Vagina (tissue), 2 donors: ENCODE measurements around the gene BCKDHA. TPM values are rescaled to one million over a fixed set of nuclear protein-coding genes. Genes with fewer than 3 reads are reported as not detected.
A peak's percentile ranks its signal among the peaks of the same experiment; 100 is the strongest.

Experiments
- DNase-seq, 2 donors: peaks; one replicate each; pipeline ENCODE4 v3.0.0-alpha.2; 2017; ENCODE audit errors: extremely low spot score in 2 of 2
- H3K27ac ChIP-seq: fragments of 200-600 bp; sonication (generic); one replicate; pipeline ENCODE4 v1.5.1; 2019
- H3K27me3 ChIP-seq: fragments of 200-600 bp; sonication (generic); one replicate; pipeline ENCODE4 v1.5.1; 2019
- H3K36me3 ChIP-seq, 2 donors: fragments of 200-600 bp; sonication (generic); one replicate each; pipeline ENCODE4 v1.5.1; 2017 to 2019
- H3K4me1 ChIP-seq: fragments of 200-600 bp; sonication (generic); one replicate; pipeline ENCODE4 v1.5.1; 2019
- H3K4me3 ChIP-seq, 2 donors: fragments of 200-600 bp; sonication (generic); 1 replicate in 1 of 2; 2 replicates in 1 of 2; pipeline ENCODE4 v1.5.1; 2016 to 2019
- H3K9me3 ChIP-seq: fragments of 200-600 bp; sonication (generic); one replicate; pipeline ENCODE4 v1.5.1; 2019
- POLR2A ChIP-seq, 2 donors: fragments of 450-650 bp; IDR thresholded peaks; one replicate each; pipeline ENCODE4 v1.6.1; 2017; ENCODE audit warnings: antibody characterized with exemption in 2 of 2, mild to moderate bottlenecking in 2 of 2, moderate library complexity in 2 of 2
- POLR2AphosphoS5 ChIP-seq, 2 donors: sonication (generic); formaldehyde crosslinking; IDR thresholded peaks; one replicate each; pipeline ENCODE4 v1.9.0; 2017; ENCODE audit warnings: antibody characterized with exemption in 2 of 2, mild to moderate bottlenecking in 2 of 2, low read depth in 1 of 2; ENCODE audit not compliant: insufficient read depth in 1 of 2
- intact Hi-C: fragments of 100-400 bp; cut with DNase I; formaldehyde crosslinking; loops from one replicate; pipeline ENCODE4 v1.15.1; 2023
- total RNA-seq: library from RNA; depleted of rRNA; stranded (reverse); fragments of >200 nt; gene quantifications from one replicate; pipeline ENCODE4 v1.2.3, GENCODE V29; 2016
- TF ChIP-seq, protein P1 (sequence below), 3 experiments: fragments of 450-650 bp in 2 of 3; fragments of 200-600 bp in 1 of 3; sonication (generic) in 1 of 3; IDR thresholded peaks; one replicate each; pipeline ENCODE4 v1.5.1; 2017 to 2019; ENCODE audit warnings: antibody characterized with exemption in 3 of 3, mild to moderate bottlenecking in 2 of 3, moderate library complexity in 2 of 3

Gene BCKDHA
- total RNA-seq, 1 donor from 2014 or later = 68.5 TPM

DNA sequence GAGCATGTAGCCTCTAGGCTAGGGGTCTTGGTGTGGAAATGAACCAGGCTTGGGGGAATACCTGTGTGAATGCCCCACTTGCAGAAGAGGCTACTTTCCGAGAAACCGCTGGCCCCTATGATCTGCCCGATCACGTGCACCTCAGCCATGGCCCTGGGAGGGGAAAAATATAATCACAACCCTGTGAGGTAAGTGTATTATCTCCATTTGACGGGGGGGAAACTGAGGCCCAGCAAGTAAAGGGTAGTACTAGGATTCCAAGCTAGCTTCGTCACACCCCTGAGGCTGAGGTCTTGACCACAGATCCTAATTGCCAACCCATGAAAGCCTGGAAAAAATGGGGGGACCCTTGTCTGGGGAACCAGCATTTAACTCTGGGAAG lies 34.3 kb upstream of the BCKDHA start:
- Histone ChIP-seq H3K27ac (peak overlapping the region; percentile 97), H3K27me3 (no peaks in the 10 kb centered on the region), H3K4me3 (peak overlapping the region; percentile 60 to 86), H3K9me3 (no peaks in the 10 kb centered on the region), H3K36me3 (no peaks in the 10 kb centered on the region), H3K4me1 (peaks cover 23% of the 10 kb centered on the region)
- intact Hi-C loops = no loop called here
- TF ChIP-seq POLR2AphosphoS5 (IDR thresholded peaks at IDR 0.05; ENCODE audit: insufficient read depth in 1 of 2, low read depth in 1 of 2) (no peak), POLR2A (IDR thresholded peaks at IDR 0.05) (no peak)
- TF ChIP-seq, protein P1, sequence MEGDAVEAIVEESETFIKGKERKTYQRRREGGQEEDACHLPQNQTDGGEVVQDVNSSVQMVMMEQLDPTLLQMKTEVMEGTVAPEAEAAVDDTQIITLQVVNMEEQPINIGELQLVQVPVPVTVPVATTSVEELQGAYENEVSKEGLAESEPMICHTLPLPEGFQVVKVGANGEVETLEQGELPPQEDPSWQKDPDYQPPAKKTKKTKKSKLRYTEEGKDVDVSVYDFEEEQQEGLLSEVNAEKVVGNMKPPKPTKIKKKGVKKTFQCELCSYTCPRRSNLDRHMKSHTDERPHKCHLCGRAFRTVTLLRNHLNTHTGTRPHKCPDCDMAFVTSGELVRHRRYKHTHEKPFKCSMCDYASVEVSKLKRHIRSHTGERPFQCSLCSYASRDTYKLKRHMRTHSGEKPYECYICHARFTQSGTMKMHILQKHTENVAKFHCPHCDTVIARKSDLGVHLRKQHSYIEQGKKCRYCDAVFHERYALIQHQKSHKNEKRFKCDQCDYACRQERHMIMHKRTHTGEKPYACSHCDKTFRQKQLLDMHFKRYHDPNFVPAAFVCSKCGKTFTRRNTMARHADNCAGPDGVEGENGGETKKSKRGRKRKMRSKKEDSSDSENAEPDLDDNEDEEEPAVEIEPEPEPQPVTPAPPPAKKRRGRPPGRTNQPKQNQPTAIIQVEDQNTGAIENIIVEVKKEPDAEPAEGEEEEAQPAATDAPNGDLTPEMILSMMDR (IDR thresholded peaks at IDR 0.05) = no peak
- DNase-seq = no peak

DNA sequence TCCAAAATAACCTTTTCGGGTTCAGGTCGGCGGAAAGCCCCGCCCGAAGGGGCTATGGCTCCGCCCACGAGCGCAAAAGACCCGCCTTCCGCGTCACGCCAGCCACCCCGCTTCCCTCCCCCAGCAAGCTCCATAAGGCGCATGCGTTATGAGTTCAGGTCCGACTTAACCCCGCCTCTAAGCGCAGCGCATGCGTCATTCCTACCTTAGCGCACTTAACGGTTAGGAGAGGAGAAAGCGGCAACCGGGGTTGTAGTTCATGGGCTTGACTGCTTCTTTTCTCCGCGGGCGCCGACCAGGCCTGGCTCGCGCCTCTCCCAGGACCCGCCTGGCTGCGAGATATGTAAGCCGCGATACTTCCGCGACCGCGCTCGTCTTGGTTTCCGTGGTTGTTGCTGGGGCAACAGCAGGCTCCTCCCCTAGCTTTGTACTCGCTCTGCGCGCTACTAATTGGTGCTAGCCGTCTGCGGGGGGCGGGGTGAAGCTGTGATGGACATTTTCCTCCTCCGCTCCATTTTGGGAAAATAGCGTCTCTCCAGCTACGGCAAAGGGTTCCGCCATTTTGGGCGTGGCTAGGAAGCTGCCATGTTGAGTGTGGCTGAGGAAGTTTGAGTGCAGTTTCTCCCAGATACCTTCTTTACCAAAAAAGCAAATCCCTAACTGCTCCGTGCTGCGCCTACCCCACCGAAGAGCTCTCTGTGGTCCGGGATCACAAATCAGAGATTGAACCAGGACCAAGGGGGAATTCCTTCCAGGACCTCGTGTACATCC lies 33.7 kb upstream of the BCKDHA start, which contains the start of gene B9D2:
Gene B9D2 (minus strand): TSS at position 397 of the 771 bp plus-strand sequence. CDS start 630 bp downstream, outside the sequence.
- peak within 1 kb of the TSS; percentile 97 for H3K27ac ChIP-seq
- no peaks in the 10 kb centered on the region for H3K36me3 ChIP-seq
- H3K9me3 ChIP-seq = no peaks in the 10 kb centered on the region
- intact Hi-C loops = no loop called here
- TF ChIP-seq, protein P1 (IDR thresholded peaks at IDR 0.05) = peak in 1 of 3 experiments; percentile 2
- peak in 1 of 2 donors; percentile 33 for TF ChIP-seq POLR2A (IDR thresholded peaks at IDR 0.05)
- peak; percentile 95 to 97 for TF ChIP-seq POLR2AphosphoS5 (IDR thresholded peaks at IDR 0.05; ENCODE audit: insufficient read depth in 1 of 2, low read depth in 1 of 2)
- H3K4me3 ChIP-seq = peak within 1 kb of the TSS; percentile 60 to 86
- H3K27me3 ChIP-seq = no peaks in the 10 kb centered on the region
- peak in 1 of 2 donors; percentile 98 for DNase-seq
- H3K4me1 ChIP-seq = peaks cover 23% of the 10 kb centered on the region

- H3K9me3 ChIP-seq = no peaks in the 10 kb centered on the region
- peak overlapping the region; percentile 60 to 86 for H3K4me3 ChIP-seq
- no peaks in the 10 kb centered on the region for H3K36me3 ChIP-seq
- TF ChIP-seq POLR2A (IDR thresholded peaks at IDR 0.05) (no peak), POLR2AphosphoS5 (IDR thresholded peaks at IDR 0.05; ENCODE audit: insufficient read depth in 1 of 2, low read depth in 1 of 2) (no peak)
- TF ChIP-seq, protein P1 (IDR thresholded peaks at IDR 0.05) = no peak
- no peaks in the 10 kb centered on the region for H3K27me3 ChIP-seq
- H3K4me1 ChIP-seq = peaks cover 23% of the 10 kb centered on the region
- no peak for DNase-seq
- peak overlapping the region; percentile 97 for H3K27ac ChIP-seq
- intact Hi-C loops = no loop called here
Measured at GRCh38 chr19:41364524-41365391, 32.9 kb upstream of the BCKDHA start.

DNA sequence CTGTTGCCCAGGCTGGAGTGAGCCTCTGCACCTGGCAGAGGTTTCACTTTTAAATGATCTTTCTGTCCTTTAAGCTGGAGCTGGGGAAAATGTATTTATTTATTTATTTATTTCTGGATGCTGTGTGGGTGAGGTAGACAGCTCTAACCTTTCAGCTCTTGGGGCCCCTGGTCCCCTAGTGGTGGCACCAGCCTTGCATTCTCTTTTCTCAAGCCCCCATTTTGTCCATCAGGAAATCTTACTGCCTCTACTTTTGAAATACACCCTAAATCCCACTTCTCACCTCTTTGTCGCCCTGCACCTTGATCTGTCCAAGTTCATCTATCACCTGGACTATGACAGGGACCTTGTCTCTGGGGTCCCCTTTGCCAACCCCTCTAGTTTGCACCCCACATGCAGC lies 31.5 kb upstream of the BCKDHA start:
- no peak for DNase-seq
- Histone ChIP-seq H3K27me3 (no peaks in the 10 kb centered on the region), H3K27ac (no peak overlapping the region), H3K36me3 (no peaks in the 10 kb centered on the region), H3K4me1 (peaks cover 23% of the 10 kb centered on the region), H3K4me3 (no peak overlapping the region), H3K9me3 (no peaks in the 10 kb centered on the region)
- intact Hi-C loops = no loop called here
- no peak for TF ChIP-seq POLR2A (IDR thresholded peaks at IDR 0.05)
- no peak for TF ChIP-seq POLR2AphosphoS5 (IDR thresholded peaks at IDR 0.05; ENCODE audit: insufficient read depth in 1 of 2, low read depth in 1 of 2)
- TF ChIP-seq, protein P1 (IDR thresholded peaks at IDR 0.05) = no peak
